Calu3 (cell line): ENCODE results near the gene CBFA2T2. TPM values are rescaled to one million over a fixed set of nuclear protein-coding genes. Genes with fewer than 3 reads are reported as not detected.

Experiments
- BruUV-seq: library from RNA; stranded (reverse); fragments of 400-500 nt; replicated peaks from 2 replicates; lab custom pipeline; 2021; lab: Mats Ljungman, UMichigan
- CTCF ChIA-PET: fragments of 300-600 bp; sonication (Branson Sonifier 250); formaldehyde crosslinking; loops from one replicate; lab custom pipeline; 2022; ENCODE audit warnings: antibody characterized with exemption; lab: Charles Lee
- DNase-seq: peaks from one replicate; pipeline ENCODE4 v3.0.0; 2022
- H3K27ac Mint-ChIP-seq: one replicate; pipeline ENCODE4 v1.8.0; 2022; ENCODE audit warnings: mixed read lengths; ENCODE audit not compliant: unreplicated experiment
- H3K27me3 Mint-ChIP-seq: one replicate; pipeline ENCODE4 v1.8.0; 2022; ENCODE audit warnings: mixed read lengths; ENCODE audit not compliant: unreplicated experiment
- H3K36me3 Mint-ChIP-seq: one replicate; pipeline ENCODE4 v1.8.0; 2022; ENCODE audit warnings: mild to moderate bottlenecking, moderate library complexity, mixed read lengths; ENCODE audit not compliant: insufficient read depth, unreplicated experiment
- H3K4me1 Mint-ChIP-seq: one replicate; pipeline ENCODE4 v1.8.0; 2022; ENCODE audit warnings: mild to moderate bottlenecking, low read depth, mixed read lengths; ENCODE audit not compliant: unreplicated experiment
- H3K4me3 Mint-ChIP-seq: one replicate; pipeline ENCODE4 v1.8.0; 2022; ENCODE audit warnings: mild to moderate bottlenecking, low read depth, moderate library complexity, mixed read lengths; ENCODE audit not compliant: unreplicated experiment
- H3K9me3 Mint-ChIP-seq: one replicate; pipeline ENCODE4 v1.8.0; 2022; ENCODE audit warnings: low read depth, mixed read lengths; ENCODE audit not compliant: unreplicated experiment
- intact Hi-C: fragments of 100-400 bp; cut with micrococcal nuclease; formaldehyde crosslinking; loops from one replicate; pipeline ENCODE4 v1.10.0; 2022; ENCODE audit not compliant: unreplicated experiment
- total RNA-seq: library from RNA; stranded (reverse); gene quantifications from 2 replicates; pipeline ENCODE4 v1.2.3, GENCODE V29; 2022
- TF ChIP-seq, protein P1 (sequence below): fragments of 200-600 bp; IDR thresholded peaks from one replicate; pipeline ENCODE4 v1.8.0; 2022; ENCODE audit warnings: antibody characterized with exemption; ENCODE audit not compliant: unreplicated experiment

CBFA2T2 gene
- total RNA-seq, 1 experiment from 2014 or later: 20.5 TPM

DNA sequence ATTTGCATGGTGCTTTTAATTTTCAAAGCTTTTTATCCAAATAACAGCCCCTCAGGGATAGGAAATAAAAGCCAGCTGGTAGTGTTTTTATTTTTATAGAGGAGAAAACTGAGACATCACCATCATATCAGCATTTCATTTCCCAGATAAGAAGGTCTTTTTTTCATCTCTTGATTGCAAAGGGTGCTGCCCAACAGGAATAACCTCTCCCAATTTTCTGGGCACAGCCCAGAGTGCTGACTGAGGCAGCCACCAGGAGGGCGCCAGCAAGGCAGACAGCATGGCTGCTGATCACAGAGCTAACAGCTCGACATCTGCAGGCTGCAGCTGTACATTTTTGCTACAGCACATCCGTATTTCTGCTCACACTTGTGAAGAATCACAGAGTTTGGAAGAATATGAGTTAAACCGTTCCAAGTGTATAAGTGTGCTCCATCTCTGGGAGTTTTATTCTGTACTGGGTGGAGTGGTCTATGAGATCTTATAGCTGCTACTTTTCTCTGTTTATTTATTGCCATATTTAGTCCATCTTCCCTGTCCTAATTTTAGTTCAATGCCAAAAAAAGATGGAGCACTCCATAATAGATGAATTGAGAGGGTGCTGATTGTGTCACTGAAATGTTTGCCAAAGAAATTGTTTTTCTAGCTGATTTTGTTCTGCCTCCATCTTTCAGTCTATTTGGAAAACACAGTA is 86.7 kb downstream of the CBFA2T2 start:
- Mint-ChIP-seq H3K36me3 (no peaks in the 10 kb centered on the region), H3K9me3 (no peaks in the 10 kb centered on the region), H3K4me1 (peaks cover 4% of the 10 kb centered on the region), H3K4me3 (no peak overlapping the region), H3K27me3 (no peaks in the 10 kb centered on the region), H3K27ac (no peak overlapping the region)
- TF ChIP-seq, protein P1, sequence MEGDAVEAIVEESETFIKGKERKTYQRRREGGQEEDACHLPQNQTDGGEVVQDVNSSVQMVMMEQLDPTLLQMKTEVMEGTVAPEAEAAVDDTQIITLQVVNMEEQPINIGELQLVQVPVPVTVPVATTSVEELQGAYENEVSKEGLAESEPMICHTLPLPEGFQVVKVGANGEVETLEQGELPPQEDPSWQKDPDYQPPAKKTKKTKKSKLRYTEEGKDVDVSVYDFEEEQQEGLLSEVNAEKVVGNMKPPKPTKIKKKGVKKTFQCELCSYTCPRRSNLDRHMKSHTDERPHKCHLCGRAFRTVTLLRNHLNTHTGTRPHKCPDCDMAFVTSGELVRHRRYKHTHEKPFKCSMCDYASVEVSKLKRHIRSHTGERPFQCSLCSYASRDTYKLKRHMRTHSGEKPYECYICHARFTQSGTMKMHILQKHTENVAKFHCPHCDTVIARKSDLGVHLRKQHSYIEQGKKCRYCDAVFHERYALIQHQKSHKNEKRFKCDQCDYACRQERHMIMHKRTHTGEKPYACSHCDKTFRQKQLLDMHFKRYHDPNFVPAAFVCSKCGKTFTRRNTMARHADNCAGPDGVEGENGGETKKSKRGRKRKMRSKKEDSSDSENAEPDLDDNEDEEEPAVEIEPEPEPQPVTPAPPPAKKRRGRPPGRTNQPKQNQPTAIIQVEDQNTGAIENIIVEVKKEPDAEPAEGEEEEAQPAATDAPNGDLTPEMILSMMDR: no peak
- no TSS peak for BruUV-seq
- intact Hi-C loops: no loop called here
- CTCF ChIA-PET: interaction anchor here (1.0 kb wide), 1 partner anchor 22 kb away, joined by 6 read pairs; no protein-coding TSS in a partner anchor
- DNase-seq: peak; percentile 28

DNA sequence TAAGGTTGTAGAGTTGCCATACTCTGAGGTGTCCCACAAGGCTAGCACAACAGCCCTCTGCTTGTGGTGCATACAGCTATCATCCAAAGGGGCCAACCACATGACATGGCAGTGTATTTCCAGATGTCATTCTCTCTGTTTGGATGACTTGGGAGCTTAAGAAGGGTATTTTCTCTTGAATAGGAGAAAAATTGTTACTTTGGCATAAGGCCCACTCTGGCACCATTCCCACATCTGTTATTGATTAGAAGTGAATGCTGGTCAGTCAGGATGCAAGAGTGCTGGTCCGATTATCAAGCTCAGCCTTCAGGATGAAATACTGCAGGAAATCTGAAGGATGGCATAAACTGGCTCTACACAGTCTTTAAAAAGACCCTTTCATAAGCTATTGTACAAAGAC is 88.6 kb downstream of the CBFA2T2 start:
- H3K4me1 Mint-ChIP-seq: peaks cover 11% of the 10 kb centered on the region
- H3K4me3 Mint-ChIP-seq: no peak overlapping the region
- no peaks in the 10 kb centered on the region for H3K36me3 Mint-ChIP-seq
- H3K9me3 Mint-ChIP-seq: no peaks in the 10 kb centered on the region
- intact Hi-C loops: no loop called here
- TF ChIP-seq, protein P1: no peak
- no TSS peak for BruUV-seq
- CTCF ChIA-PET: interaction anchor here (0.5 kb wide), 1 partner anchor 359 kb away, joined by 7 read pairs; no protein-coding TSS in a partner anchor
- no peak for DNase-seq
- H3K27ac Mint-ChIP-seq: no peak overlapping the region
- no peaks in the 10 kb centered on the region for H3K27me3 Mint-ChIP-seq

DNA sequence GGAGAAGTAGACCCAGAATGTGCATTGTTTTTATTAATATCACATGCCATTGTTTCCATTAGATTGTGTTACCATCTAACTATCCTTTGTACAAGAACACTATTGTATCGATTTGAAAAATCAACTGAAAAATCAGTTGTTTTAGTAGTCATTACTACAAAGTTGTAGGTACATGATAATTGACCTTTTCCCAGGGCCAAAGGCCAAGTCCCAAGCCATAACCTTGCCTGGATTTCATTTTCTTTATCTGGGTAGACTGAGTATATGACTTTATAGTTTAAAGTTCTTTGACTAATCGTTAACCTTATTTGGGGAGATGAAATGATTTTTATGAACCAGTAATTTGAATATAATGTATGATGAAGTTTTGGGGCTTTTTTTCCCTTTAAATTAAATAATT is 93.2 kb downstream of the CBFA2T2 start:
- Mint-ChIP-seq H3K27ac (no peak overlapping the region), H3K4me1 (peaks cover 11% of the 10 kb centered on the region), H3K36me3 (no peaks in the 10 kb centered on the region), H3K9me3 (no peaks in the 10 kb centered on the region), H3K4me3 (no peak overlapping the region), H3K27me3 (no peaks in the 10 kb centered on the region)
- TF ChIP-seq, protein P1: no peak
- no peak for DNase-seq
- intact Hi-C loops: no loop called here
- CTCF ChIA-PET: no interaction called here
- BruUV-seq: no TSS peak

DNA sequence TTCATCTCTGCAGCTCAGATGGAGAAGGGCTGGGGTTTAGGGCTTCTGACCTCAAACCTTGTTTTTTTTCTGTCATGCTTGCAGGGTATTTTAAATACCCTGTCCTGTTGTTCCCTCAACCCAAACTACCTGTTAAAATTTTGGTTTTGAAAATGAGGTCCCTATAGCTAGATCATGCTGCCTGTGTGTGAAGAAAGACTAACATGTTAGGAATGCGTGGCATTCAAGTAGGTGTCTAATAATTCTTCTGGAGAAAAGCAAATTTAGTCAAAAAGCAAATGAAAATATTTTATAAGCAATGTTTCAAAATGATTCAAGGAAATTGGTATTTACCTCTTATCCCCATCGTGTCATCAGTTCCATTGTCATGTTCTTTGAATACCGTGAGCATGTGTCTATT is 95.1 kb downstream of the CBFA2T2 start:
- CTCF ChIA-PET: interaction anchor here (0.5 to 1.3 kb wide), 2 partner anchors 84 to 1276 kb away, joined by 3 read pairs; no protein-coding TSS in a partner anchor
- no peak overlapping the region for H3K27ac Mint-ChIP-seq
- TF ChIP-seq, protein P1: no peak
- no peaks in the 10 kb centered on the region for H3K36me3 Mint-ChIP-seq
- no peak for DNase-seq
- H3K4me3 Mint-ChIP-seq: no peak overlapping the region
- BruUV-seq: no TSS peak
- H3K4me1 Mint-ChIP-seq: peaks cover 11% of the 10 kb centered on the region
- no peaks in the 10 kb centered on the region for H3K27me3 Mint-ChIP-seq
- intact Hi-C loops: no loop called here
- H3K9me3 Mint-ChIP-seq: no peaks in the 10 kb centered on the region
